Caco-2 (cell line): ENCODE results near the gene SLC38A9. TPM values are rescaled to one million over a fixed set of nuclear protein-coding genes. Genes with fewer than 3 reads are reported as not detected.

Experiments
- BruUV-seq: library from RNA; stranded (reverse); fragments of 400-500 nt; replicated peaks from 2 replicates; lab custom pipeline; 2021; lab: Mats Ljungman, UMichigan
- CTCF ChIA-PET: fragments of 300-600 bp; sonication (Branson Sonifier 250); formaldehyde crosslinking; loops from one replicate; lab custom pipeline; 2022; ENCODE audit warnings: antibody characterized with exemption; lab: Charles Lee
- POLR2A ChIA-PET: fragments of 300-600 bp; sonication (Branson Sonifier 250); formaldehyde crosslinking; loops from one replicate; lab custom pipeline; 2022; ENCODE audit warnings: antibody characterized with exemption; lab: Charles Lee
- DNase-seq, 2 experiments: peaks; one replicate each; pipeline versions ENCODE4 v3.0.0 to v3.0.0-alpha.2; 2020 to 2022
- H3K27me3 ChIP-seq: replicated peaks from 2 replicates; pipeline ENCODE4 v1.6.0; 2011; ENCODE audit warnings: low read length; ENCODE audit not compliant: control insufficient read depth, insufficient read depth
- H3K36me3 ChIP-seq: 2 replicates; pipeline ENCODE4 v1.5.1; 2011; ENCODE audit warnings: low read length; ENCODE audit not compliant: control insufficient read depth, insufficient read depth
- H3K4me1 ChIP-seq: fragments of 250-450 bp; sonication (Bioruptor Pico); 2 replicates; pipeline ENCODE4 v1.5.1; 2020; ENCODE audit warnings: mild to moderate bottlenecking
- H3K4me3 ChIP-seq: 2 replicates; pipeline ENCODE4 v1.5.1; 2011; ENCODE audit warnings: low read depth, mild to moderate bottlenecking, control low read depth, low read length
- H3K9me3 ChIP-seq: fragments of 250-450 bp; sonication (Bioruptor Pico); 2 replicates; pipeline ENCODE4 v1.5.1; 2020; ENCODE audit warnings: mild to moderate bottlenecking, moderate library complexity
- H3K27ac Mint-ChIP-seq: one replicate; pipeline ENCODE4 v1.8.0; 2022; ENCODE audit warnings: mixed read lengths; ENCODE audit not compliant: unreplicated experiment
- H3K27me3 Mint-ChIP-seq: one replicate; pipeline ENCODE4 v1.8.0; 2022; ENCODE audit warnings: mixed read lengths; ENCODE audit not compliant: insufficient read depth, unreplicated experiment
- H3K36me3 Mint-ChIP-seq: one replicate; pipeline ENCODE4 v1.8.0; 2022; ENCODE audit warnings: mild to moderate bottlenecking, mixed read lengths; ENCODE audit not compliant: insufficient read depth, unreplicated experiment
- H3K4me1 Mint-ChIP-seq: one replicate; pipeline ENCODE4 v1.8.0; 2022; ENCODE audit warnings: low read depth, mixed read lengths; ENCODE audit not compliant: unreplicated experiment
- H3K4me3 Mint-ChIP-seq: one replicate; pipeline ENCODE4 v1.8.0; 2022; ENCODE audit warnings: mild to moderate bottlenecking, moderate library complexity, mixed read lengths; ENCODE audit not compliant: unreplicated experiment
- H3K9me3 Mint-ChIP-seq: one replicate; pipeline ENCODE4 v1.8.0; 2022; ENCODE audit warnings: mixed read lengths; ENCODE audit not compliant: unreplicated experiment
- CTCF ChIP-seq, 2 experiments: fragments of 200-600 bp in 1 of 2; IDR thresholded peaks; 1 replicate in 1 of 2; 2 replicates in 1 of 2; pipeline versions ENCODE4 v1.5.1 to v1.8.0; 2011 to 2022; ENCODE audit warnings: antibody characterized with exemption in 1 of 2, control low read depth in 1 of 2, inconsistent platforms in 1 of 2, low read depth in 1 of 2, low read length in 1 of 2, mild to moderate bottlenecking in 1 of 2, moderate library complexity in 1 of 2; ENCODE audit not compliant: insufficient read depth in 1 of 2, severe bottlenecking in 1 of 2, unreplicated experiment in 1 of 2
- intact Hi-C: fragments of 100-400 bp; cut with micrococcal nuclease; formaldehyde crosslinking; loops from one replicate; pipeline ENCODE4 v1.10.0; 2022; ENCODE audit not compliant: unreplicated experiment
- total RNA-seq: library from RNA; stranded (reverse); gene quantifications from 2 replicates; pipeline ENCODE4 v1.2.3, GENCODE V29; 2022

SLC38A9 gene
- total RNA-seq, 1 experiment from 2014 or later = 66.9 TPM

- H3K36me3 ChIP-seq = no peaks in the 10 kb centered on the region
- CTCF ChIA-PET = no interaction called here
- H3K27me3 ChIP-seq = no peaks in the 10 kb centered on the region
- H3K9me3 ChIP-seq = no peaks in the 10 kb centered on the region
- peaks cover 18% of the 10 kb centered on the region for H3K4me1 Mint-ChIP-seq
- peaks cover 16% of the 10 kb centered on the region for H3K4me1 ChIP-seq
- H3K27ac Mint-ChIP-seq = no peak overlapping the region
- no peak for TF ChIP-seq CTCF (IDR thresholded peaks at IDR 0.05; ENCODE audit: insufficient read depth in 1 of 2, low read depth in 1 of 2, low read length in 1 of 2, severe bottlenecking in 1 of 2, unreplicated experiment in 1 of 2)
- H3K4me3 Mint-ChIP-seq = no peak overlapping the region
- intact Hi-C loops = no loop called here
- BruUV-seq = no TSS peak
- no peaks in the 10 kb centered on the region for H3K9me3 Mint-ChIP-seq
- no peaks in the 10 kb centered on the region for H3K27me3 Mint-ChIP-seq
- no peak for DNase-seq
- H3K36me3 Mint-ChIP-seq = peaks cover 15% of the 10 kb centered on the region
- POLR2A ChIA-PET = no interaction called here
- no peak overlapping the region for H3K4me3 ChIP-seq
Measured at GRCh38 chr5:55634209-55634805, 77.8 kb downstream of the SLC38A9 start.

GRCh38 chr5:55633574-55634208 is 78.4 kb downstream of the SLC38A9 start:
- BruUV-seq = no TSS peak
- DNase-seq = no peak
- no peaks in the 10 kb centered on the region for H3K9me3 ChIP-seq
- H3K27ac Mint-ChIP-seq = no peak overlapping the region
- H3K4me1 Mint-ChIP-seq = peaks cover 18% of the 10 kb centered on the region
- intact Hi-C loops = no loop called here
- no peaks in the 10 kb centered on the region for H3K9me3 Mint-ChIP-seq
- no peaks in the 10 kb centered on the region for H3K36me3 ChIP-seq
- peaks cover 16% of the 10 kb centered on the region for H3K4me1 ChIP-seq
- ChIA-PET CTCF (no interaction called here), POLR2A (no interaction called here)
- H3K4me3 Mint-ChIP-seq = no peak overlapping the region
- TF ChIP-seq CTCF (IDR thresholded peaks at IDR 0.05; ENCODE audit: insufficient read depth in 1 of 2, low read depth in 1 of 2, low read length in 1 of 2, severe bottlenecking in 1 of 2, unreplicated experiment in 1 of 2) = no peak
- no peaks in the 10 kb centered on the region for H3K27me3 ChIP-seq
- no peak overlapping the region for H3K4me3 ChIP-seq
- peaks cover 15% of the 10 kb centered on the region for H3K36me3 Mint-ChIP-seq
- no peaks in the 10 kb centered on the region for H3K27me3 Mint-ChIP-seq

GRCh38 chr5:55629815-55630214 is 82.3 kb downstream of the SLC38A9 start:
- Mint-ChIP-seq H3K9me3 (no peaks in the 10 kb centered on the region), H3K36me3 (peaks cover 15% of the 10 kb centered on the region), H3K4me3 (no peak overlapping the region), H3K27ac (no peak overlapping the region), H3K27me3 (no peaks in the 10 kb centered on the region), H3K4me1 (peaks cover 28% of the 10 kb centered on the region)
- no peak for TF ChIP-seq CTCF (IDR thresholded peaks at IDR 0.05; ENCODE audit: insufficient read depth in 1 of 2, low read depth in 1 of 2, low read length in 1 of 2, severe bottlenecking in 1 of 2, unreplicated experiment in 1 of 2)
- Histone ChIP-seq H3K9me3 (no peaks in the 10 kb centered on the region), H3K4me1 (peaks cover 23% of the 10 kb centered on the region), H3K36me3 (no peaks in the 10 kb centered on the region), H3K4me3 (no peak overlapping the region), H3K27me3 (no peaks in the 10 kb centered on the region)
- no TSS peak for BruUV-seq
- ChIA-PET CTCF (no interaction called here), POLR2A (no interaction called here)
- intact Hi-C loops = no loop called here
- no peak for DNase-seq
